Heart left ventricle (tissue), 16 donors: Measurements from ENCODE around the gene SYNRG. TPM values are rescaled to one million over a fixed set of nuclear protein-coding genes. Genes with fewer than 3 reads are reported as not detected.

ENCODE experiments used
- ATAC-seq, 4 donors: fragments of 200-7000 bp; cut with Tn5 transposase; one replicate each; pipeline ENCODE4 v1.9.1; 2020 to 2022; ENCODE audit warnings: moderate library complexity in 4 of 4, mild to moderate bottlenecking in 3 of 4, moderate number of reproducible peaks in 1 of 4
- DNase-seq, 5 donors: peaks; one replicate each; pipeline ENCODE4 v3.0.0-alpha.2; 2020
- H3K27ac ChIP-seq, 12 donors: fragments of 200-600 bp; sonication (generic) in 4 of 12; one replicate each; pipeline versions ENCODE4 v1.5.0 to v1.8.0; 2016 to 2022; ENCODE audit warnings: mild to moderate bottlenecking in 2 of 12
- H3K27me3 ChIP-seq, 9 donors: fragments of 200-600 bp; sonication (generic) in 2 of 9; one replicate each; pipeline versions ENCODE4 v1.5.1 to v1.8.0; 2016 to 2022; ENCODE audit warnings: mild to moderate bottlenecking in 3 of 9
- H3K36me3 ChIP-seq, 9 donors: fragments of 200-600 bp; sonication (generic) in 2 of 9; one replicate each; pipeline versions ENCODE4 v1.5.0 to v1.8.0; 2018 to 2022; ENCODE audit warnings: mild to moderate bottlenecking in 2 of 9
- H3K4me1 ChIP-seq, 12 donors: fragments of 200-600 bp; sonication (generic) in 4 of 12; one replicate each; pipeline versions ENCODE4 v1.5.0 to v1.8.0; 2016 to 2022; ENCODE audit warnings: mild to moderate bottlenecking in 3 of 12
- H3K4me3 ChIP-seq, 12 donors: fragments of 200-600 bp; sonication (generic) in 4 of 12; one replicate each; pipeline versions ENCODE4 v1.5.0 to v1.8.0; 2017 to 2022; ENCODE audit warnings: mild to moderate bottlenecking in 9 of 12, moderate library complexity in 4 of 12
- H3K9me3 ChIP-seq, 12 donors: fragments of 200-600 bp; sonication (generic) in 4 of 12; one replicate each; pipeline versions ENCODE4 v1.5.0 to v1.8.0; 2016 to 2022; ENCODE audit warnings: mild to moderate bottlenecking in 1 of 12
- POLR2A ChIP-seq, 2 donors: fragments of 450-650 bp; IDR thresholded peaks; one replicate each; pipeline ENCODE4 v1.6.1; 2017; ENCODE audit warnings: antibody characterized with exemption in 2 of 2, mild to moderate bottlenecking in 2 of 2, moderate library complexity in 2 of 2
- WGBS, 4 donors: extraction: QIAGEN DNeasy Blood & Tissue Kit in 2 of 4; methylation state at CpG; one replicate each; pipeline versions ENCODE4 v1.1.5 to v1.1.7; 2013 to 2018; 5-methylcytosine and 5-hydroxymethylcytosine counted together
- intact Hi-C, 10 donors: fragments of 100-400 bp; cut with DNase I; formaldehyde crosslinking; loops; one replicate each; pipeline versions ENCODE4 v1.11.1 to v1.14.2; 2022
- polyA plus RNA-seq, 2 donors: library from polyadenylated mRNA; stranded (reverse); fragments of 200-250 nt; gene quantifications; one replicate each; pipeline ENCODE4 v1.2.3, GENCODE V29; 2013
- total RNA-seq, 9 donors: library from RNA; depleted of rRNA in 2 of 9; stranded (reverse); fragments of >200 nt in 2 of 9; fragmentation: NEBNext Ultra II Directional in 3 of 9; extraction: Animal tissue kit (Norgen Biotek cat#: 25700) in 3 of 9; gene quantifications; one replicate each; pipeline versions ENCODE4 v1.1.0 to v1.2.4, GENCODE V29; 2016 to 2023
- TF ChIP-seq, protein P1 (sequence below), 12 donors: fragments of 200-600 bp; sonication (generic) in 4 of 12; IDR thresholded peaks; one replicate each; pipeline versions ENCODE4 v1.5.0 to v1.8.0; 2018 to 2022; ENCODE audit warnings: antibody characterized with exemption in 12 of 12, mild to moderate bottlenecking in 5 of 12
- donor health status: ischemic (EF 13 %, LVEDD 7.1; RV severe dilation, severe dysfunction).
- donor health status: healthy with polysubstance abuse.
- donor health status: DM: no; HTN: yes; CAD: no.
- donor health status: DM: no; HTN: no; CAD: no.
- donor health status: ischemic (EF 25% LVEDD 6.9; RV normal size, moderate dysfunction).
- donor health status: ischemic (EF 25% LVEDD 5.7; RV mildly dilated, moderate dysfunction).
- donor health status: healthy.
- donor health status: DM: yes; HTN: yes; CAD: no.
- donor health status: ischemic (EF 35%, LVEDD 5.7; RV mildly dilated, moderate dysfunction).
- donor health status: nonischemic (EF 11% LVEDD 7.7; RV severe dilation, severe dysfunction).
- donor health status: DM: yes; HTN: yes; CAD: no.
- donor health status: PGD.
- donor health status: ischemic (EF 29% LVEDD 5.4; RV normal size, mild dysfunction).
- donor health status: nonischemic (EF 23%, LVEDD 6.1; RV moderate dilation, normal function).

The SYNRG gene
- total and polyA plus RNA-seq, 11 donors = 5.7 to 52.4 (median 30.1) TPM

DNA sequence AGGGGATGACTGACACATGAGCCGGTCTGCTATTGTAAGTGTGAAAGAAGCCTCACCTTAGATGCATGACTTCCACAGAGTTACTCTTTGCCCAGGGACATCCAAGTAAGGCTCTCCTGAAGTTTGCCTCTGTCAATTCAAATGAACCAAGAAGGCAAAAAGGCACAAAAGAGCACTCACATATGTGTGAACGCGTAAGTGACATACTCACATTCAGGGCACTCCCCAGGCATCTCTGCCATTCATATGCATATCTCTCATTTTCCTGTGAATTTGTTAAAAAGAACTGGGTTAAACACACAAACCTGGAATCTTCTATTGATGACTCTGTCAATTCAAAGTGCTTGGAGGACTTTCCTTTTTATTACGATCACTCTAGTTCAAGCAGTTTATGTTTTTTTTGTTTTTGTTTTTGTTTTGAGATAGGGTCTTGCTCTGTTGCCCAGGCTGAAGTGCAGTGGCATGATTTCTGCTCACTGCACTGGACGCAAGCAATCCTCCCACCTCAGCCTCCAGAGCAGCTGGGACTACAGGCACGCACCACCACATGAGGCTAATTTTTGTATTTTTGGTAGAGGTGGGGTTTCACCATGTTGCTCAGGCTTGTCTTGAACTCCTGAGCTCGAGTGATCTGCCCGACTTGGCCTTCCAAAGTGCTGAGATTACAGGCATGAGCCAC lies 70.1 kb downstream of the SYNRG start:
- H3K4me1 ChIP-seq = no peaks in the 10 kb centered on the region

DNA sequence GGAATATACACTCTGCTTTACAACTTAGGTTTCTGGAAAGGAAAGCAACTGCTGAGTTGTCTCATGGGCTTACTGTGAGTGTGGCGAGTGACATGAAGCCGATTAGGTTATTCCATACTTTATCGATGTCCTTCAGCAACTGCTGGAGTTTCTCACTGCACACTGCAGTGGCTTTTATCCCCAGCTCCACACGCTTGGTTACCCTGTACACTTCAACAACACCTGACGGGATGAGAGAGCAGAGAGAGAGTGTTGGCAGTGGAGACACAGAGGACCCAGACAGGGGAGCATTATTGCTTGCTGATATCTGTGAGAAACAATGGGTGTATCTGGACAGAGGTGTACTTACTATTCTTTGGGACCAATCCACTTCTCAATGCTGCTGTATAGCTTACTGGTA lies 73.3 kb downstream of the SYNRG start:
- intact Hi-C loops = no loop called here
- H3K27me3 ChIP-seq = no peaks in the 10 kb centered on the region
- no peak overlapping the region for H3K27ac ChIP-seq
- H3K4me1 ChIP-seq = no peaks in the 10 kb centered on the region
- H3K36me3 ChIP-seq = peaks cover 0 to 100% (median 95%) of the 10 kb centered on the region in 9 donors
- WGBS, 4 donors = 70 to 86% (median 83%) methylated on average over 5 of the region's 5 CpGs
- DNase-seq (no peak), ATAC-seq (peak in 1 of 4 donors; percentile 24)
- TF ChIP-seq, protein P1, sequence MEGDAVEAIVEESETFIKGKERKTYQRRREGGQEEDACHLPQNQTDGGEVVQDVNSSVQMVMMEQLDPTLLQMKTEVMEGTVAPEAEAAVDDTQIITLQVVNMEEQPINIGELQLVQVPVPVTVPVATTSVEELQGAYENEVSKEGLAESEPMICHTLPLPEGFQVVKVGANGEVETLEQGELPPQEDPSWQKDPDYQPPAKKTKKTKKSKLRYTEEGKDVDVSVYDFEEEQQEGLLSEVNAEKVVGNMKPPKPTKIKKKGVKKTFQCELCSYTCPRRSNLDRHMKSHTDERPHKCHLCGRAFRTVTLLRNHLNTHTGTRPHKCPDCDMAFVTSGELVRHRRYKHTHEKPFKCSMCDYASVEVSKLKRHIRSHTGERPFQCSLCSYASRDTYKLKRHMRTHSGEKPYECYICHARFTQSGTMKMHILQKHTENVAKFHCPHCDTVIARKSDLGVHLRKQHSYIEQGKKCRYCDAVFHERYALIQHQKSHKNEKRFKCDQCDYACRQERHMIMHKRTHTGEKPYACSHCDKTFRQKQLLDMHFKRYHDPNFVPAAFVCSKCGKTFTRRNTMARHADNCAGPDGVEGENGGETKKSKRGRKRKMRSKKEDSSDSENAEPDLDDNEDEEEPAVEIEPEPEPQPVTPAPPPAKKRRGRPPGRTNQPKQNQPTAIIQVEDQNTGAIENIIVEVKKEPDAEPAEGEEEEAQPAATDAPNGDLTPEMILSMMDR (IDR thresholded peaks at IDR 0.05) = no peak
- no peak for TF ChIP-seq POLR2A (IDR thresholded peaks at IDR 0.05)
- no peaks in the 10 kb centered on the region for H3K9me3 ChIP-seq
- no peak overlapping the region for H3K4me3 ChIP-seq

More for the DNA sequence above, 70.1 kb downstream of the SYNRG start:
- TF ChIP-seq, protein P1 (IDR thresholded peaks at IDR 0.05) = no peak
- TF ChIP-seq POLR2A (IDR thresholded peaks at IDR 0.05) = no peak
- Histone ChIP-seq H3K4me3 (no peak overlapping the region), H3K27me3 (no peaks in the 10 kb centered on the region), H3K9me3 (no peaks in the 10 kb centered on the region), H3K36me3 (peaks cover 0 to 100% (median 89%) of the 10 kb centered on the region in 9 donors), H3K27ac (no peak overlapping the region)
- DNase-seq (no peak), ATAC-seq (no peak)
- WGBS, 4 donors = 95 to 96% (median 96%) methylated on average over 8 of the region's 8 CpGs
- intact Hi-C loops = no loop called here

GRCh38 chr17:37532756-37533155 lies 76.5 kb downstream of the SYNRG start:
- intact Hi-C loops = no loop called here
- TF ChIP-seq, protein P1 (IDR thresholded peaks at IDR 0.05) = no peak
- WGBS, 4 donors = 94 to 98% (median 95%) methylated on average over 3 of the region's 3 CpGs
- DNase-seq (no peak), ATAC-seq (no peak)
- no peaks in the 10 kb centered on the region for H3K9me3 ChIP-seq
- no peaks in the 10 kb centered on the region for H3K4me1 ChIP-seq
- H3K36me3 ChIP-seq = peaks cover 0 to 100% (median 95%) of the 10 kb centered on the region in 9 donors
- H3K4me3 ChIP-seq = no peak overlapping the region
- no peak overlapping the region for H3K27ac ChIP-seq
- H3K27me3 ChIP-seq = no peaks in the 10 kb centered on the region

DNA sequence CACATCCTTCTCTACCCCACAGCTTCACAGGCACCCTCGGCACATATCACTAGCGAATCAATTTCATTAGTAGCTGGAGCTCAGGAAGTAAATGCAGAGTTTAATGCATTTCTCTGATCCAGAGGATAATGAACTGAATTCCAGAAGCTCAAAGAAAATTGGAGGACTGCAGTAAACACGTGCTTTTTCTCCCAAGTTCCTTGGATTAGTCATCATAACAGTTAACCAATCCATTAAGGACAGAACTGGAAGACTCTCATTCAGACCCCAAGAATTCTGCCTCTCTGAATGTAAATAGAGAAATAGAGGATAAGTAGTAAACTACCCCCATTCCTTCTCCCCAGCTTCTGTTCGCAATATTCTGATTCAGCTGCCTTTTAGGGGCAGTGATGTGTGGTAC lies 78.8 kb downstream of the SYNRG start:
- H3K27me3 ChIP-seq = no peaks in the 10 kb centered on the region
- H3K27ac ChIP-seq = no peak overlapping the region
- no peak for TF ChIP-seq POLR2A (IDR thresholded peaks at IDR 0.05)
- TF ChIP-seq, protein P1 (IDR thresholded peaks at IDR 0.05) = no peak
- ATAC-seq (no peak), DNase-seq (no peak)
- intact Hi-C loops = no loop called here
- H3K9me3 ChIP-seq = no peaks in the 10 kb centered on the region
- peaks cover 0 to 98% (median 88%) of the 10 kb centered on the region in 9 donors for H3K36me3 ChIP-seq
- WGBS, 4 donors = 92 to 95% (median 93%) methylated on average over 4 of the region's 4 CpGs
- no peak overlapping the region for H3K4me3 ChIP-seq
- H3K4me1 ChIP-seq = no peaks in the 10 kb centered on the region
